ENCODE data around the gene SETD7.

- TF ChIP-seq CTCF (IDR thresholded peaks at IDR 0.05) (no peak), POLR2A (IDR thresholded peaks at IDR 0.05) (no peak)
These were observed 8.0 kb downstream of the SETD7 start for GRCh38 chr4:139547979-139548378.

All from vagina (tissue), 2 donors.